Hippocampal formation (tissue), 2 donors: ENCODE data around the gene EPSTI1.
"Not testable (repeated sequence)": the region's sequence is repeated elsewhere in the genome, so short reads cannot be mapped to it uniquely, and the experiment has no call there.

Source experiments
- DNase-seq, 2 donors: peaks; one replicate each; lab custom pipeline; 2025; lab: John Stamatoyannopoulos, UW

Gene EPSTI1

DNA sequence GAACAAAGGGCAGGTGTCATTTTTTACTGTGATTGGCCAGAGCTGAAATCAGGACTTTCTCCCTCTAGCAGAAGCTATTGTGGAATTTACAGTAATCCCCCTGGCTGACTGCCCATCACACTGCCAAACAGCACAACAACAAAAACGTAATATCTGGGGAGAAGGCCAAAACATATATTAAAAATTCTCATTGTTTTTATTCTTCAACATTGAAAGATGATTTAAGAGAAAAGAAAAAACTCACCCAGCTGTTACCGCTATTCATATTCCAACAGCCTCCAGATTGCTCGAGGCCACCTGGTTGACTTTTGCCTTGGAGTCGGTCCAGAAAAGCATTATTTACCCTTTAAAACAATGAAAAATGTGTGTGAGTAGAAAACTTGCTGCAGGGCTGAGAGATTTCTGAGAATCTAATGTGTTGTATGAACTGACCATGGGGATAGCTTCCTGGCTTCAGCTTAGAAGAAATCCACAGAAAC is 97.2 kb downstream of the EPSTI1 start:
- DNase-seq: no peak

- DNase-seq: no peak
Observed at GRCh38 chr13:42893214-42893671, 98.8 kb downstream of the EPSTI1 start.

- DNase-seq: no peak
Observed at GRCh38 chr13:42892760-42893159, 99.3 kb downstream of the EPSTI1 start.

DNA sequence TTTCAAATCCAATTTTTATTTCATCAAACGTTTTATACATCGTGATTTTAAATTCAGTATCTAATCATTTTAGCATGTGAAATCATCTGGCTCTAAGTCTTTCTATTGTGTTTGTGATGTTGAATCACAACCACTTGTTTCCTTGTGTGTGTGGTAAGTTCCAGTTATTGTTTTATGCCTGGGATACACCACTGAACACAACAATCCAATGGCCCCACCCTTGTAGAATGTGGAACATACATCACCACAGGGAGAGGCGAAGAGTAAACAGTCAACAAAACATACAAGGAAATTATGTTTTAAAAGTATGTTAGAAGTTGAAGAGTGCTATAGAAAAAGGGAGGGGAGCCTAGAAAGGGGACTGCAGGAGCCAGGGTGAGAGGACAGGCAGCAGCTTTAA is 100.5 kb downstream of the EPSTI1 start:
- no peak for DNase-seq

DNA sequence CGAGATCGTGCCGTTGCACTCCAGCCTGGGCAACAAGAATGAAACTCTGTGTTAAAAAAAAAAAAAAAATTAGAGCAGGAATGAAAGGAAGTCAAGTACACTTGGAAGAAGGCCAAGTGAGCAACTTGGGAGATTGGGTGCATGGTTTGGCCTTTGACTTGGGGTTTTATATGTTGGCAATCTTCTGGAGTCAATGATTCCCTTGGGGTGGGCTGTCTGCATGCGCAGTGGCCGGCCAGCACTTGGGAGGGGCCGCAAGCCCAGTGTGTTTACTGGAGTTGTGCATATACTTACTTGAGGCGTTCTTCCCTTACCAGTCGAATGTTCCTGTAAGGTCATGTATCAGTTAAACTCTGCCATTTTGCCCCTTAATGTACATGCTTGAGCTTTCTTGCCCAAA is 106.7 kb downstream of the EPSTI1 start:
- no peak for DNase-seq

GRCh38 chr13:42883771-42884467 is 108.1 kb downstream of the EPSTI1 start:
- DNase-seq: no peak

DNA sequence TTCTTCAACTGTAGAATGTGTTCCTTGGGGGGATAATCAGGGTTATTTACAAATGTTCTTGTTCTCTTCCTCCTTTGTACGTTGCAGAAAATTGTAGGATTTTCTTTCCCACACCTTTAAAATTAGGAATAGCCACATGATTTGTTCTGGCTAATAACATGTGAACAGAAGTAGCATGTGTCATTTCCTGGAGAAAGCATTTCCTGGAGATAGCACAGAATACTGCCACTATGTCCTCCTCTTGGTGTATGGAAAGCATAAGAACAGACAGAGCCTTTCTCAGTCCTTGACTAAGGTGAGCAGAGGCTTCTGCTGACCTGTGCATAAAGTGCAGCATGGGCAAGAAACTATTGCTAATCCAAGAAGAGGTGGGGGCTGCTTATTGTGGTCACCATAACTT is 108.9 kb downstream of the EPSTI1 start:
- no peak for DNase-seq

GRCh38 chr13:42880056-42880605 is 111.9 kb downstream of the EPSTI1 start:
- no peak for DNase-seq

GRCh38 chr13:42878721-42879120 is 113.3 kb downstream of the EPSTI1 start:
- no peak for DNase-seq

- no peak for DNase-seq
Observed at GRCh38 chr13:42876887-42877545, 115.0 kb downstream of the EPSTI1 start.

- no peak for DNase-seq
Observed at GRCh38 chr13:42876270-42876714, 115.7 kb downstream of the EPSTI1 start.

DNA sequence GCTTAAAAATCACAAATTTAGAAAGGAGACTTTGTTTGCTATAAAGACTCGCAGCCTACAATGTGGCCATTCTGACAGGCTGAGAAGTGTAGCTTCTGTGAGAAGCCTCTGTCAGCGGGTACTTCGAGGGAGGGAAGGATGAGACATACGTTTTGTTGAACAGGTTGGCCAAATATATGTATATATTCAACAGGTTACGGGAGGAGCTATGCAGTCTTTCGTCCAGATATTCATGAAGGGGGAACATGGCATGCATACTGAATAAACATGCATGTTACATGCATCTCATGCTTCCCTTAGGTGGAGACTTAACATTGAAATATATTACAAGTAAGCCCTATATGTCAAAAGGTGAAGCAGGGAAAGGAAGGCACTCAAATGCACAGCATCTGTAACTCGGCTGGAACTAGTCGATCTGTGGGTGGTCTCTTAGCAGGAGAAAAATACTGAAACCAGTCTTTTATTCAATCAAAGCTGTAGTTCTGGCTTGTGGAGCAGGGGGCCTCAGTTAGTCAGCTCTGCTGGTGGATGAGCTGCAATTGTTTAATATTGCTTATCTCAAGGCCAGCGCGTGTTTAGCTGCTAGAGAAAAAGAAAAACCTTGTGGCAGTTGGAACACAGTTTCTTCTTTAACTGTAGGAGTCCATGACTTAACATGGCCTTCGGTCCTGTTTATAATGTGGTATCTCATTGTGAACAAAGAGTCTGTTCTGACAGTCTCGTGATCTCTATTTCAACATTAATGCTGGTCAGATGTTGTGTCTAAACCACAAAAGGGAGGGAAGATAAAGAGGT is 116.4 kb downstream of the EPSTI1 start:
- DNase-seq: no peak

- no peak for DNase-seq
Observed at GRCh38 chr13:42874221-42874620, 117.8 kb downstream of the EPSTI1 start.

DNA sequence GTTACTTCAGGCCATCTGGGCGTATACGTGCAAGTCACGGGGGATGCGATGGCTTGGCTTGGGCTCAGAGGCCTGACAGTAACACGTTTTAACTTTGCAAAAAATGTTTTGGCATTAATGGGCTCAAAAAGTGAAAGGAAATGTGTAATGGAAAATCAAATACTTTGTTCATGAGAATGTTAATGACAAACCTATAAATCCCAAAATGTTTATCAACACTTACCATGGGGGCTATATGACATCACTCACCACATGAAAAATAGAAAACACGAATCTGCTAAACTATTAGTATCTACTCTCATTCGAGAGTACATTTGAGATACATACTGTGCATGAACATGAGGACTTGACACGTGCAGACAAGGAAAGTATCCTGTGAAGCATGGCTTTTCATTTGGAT is 119.0 kb downstream of the EPSTI1 start:
- no peak for DNase-seq

GRCh38 chr13:42867232-42867631 is 124.8 kb downstream of the EPSTI1 start:
- no peak for DNase-seq

DNA sequence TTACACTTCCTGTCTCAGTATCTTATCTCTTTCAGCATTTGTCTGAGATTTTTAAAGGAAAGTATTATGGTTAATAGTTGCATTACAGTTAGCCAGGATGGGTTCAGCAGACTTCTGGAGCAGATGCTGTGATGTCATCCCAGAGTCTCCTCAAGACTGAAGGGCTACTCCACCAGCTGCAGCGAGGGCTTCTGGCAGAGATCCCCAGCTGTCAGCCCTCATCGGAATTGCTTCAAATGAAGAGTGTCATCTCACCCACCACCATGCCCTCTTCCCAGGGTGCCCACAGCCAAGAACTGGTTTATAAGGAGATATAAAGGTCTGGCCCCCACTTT is 126.3 kb downstream of the EPSTI1 start:
- DNase-seq: no peak

GRCh38 chr13:42864952-42865767 is 126.9 kb downstream of the EPSTI1 start:
- DNase-seq: no peak

DNA sequence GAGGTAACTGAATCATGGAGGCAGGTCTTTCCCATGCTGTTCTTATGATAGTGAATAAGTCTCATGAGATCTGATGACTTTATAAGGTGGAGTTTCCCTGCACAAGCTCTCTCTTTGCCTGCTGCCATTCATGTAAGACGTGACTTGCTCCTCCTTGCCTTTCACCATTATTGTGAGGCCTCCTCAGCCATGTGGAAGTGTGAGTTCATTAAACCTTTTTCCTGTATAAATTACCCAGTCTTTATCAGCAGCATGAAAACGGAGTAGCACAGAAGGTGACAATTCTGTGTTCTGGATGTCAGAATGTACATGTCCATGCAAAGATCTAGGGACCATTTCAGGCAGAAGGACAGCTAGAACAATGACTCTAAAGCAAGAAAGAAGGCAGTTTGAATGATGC is 129.7 kb downstream of the EPSTI1 start:
- not testable (repeated sequence) for DNase-seq

DNA sequence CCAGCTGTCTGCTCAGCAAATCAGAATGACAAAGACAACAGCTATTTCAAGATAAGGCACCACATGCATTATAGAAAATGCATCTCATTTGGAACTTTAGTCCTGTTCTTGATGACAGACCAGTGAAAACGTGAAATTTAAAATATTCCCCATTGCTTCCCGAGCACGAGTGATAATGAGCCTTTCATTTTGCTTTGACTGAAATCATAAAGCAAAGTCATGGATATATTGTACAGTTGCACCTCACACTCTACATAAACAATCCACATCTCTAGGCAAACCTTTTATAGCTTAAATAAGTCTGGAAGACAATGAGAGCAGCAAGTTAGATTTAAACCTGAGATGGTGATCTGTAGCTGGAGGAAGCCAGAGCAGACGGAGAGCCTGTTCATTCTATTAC is 131.6 kb downstream of the EPSTI1 start:
- no peak for DNase-seq

- DNase-seq: no peak
Observed at GRCh38 chr13:42859760-42860159, 132.3 kb downstream of the EPSTI1 start.

DNA sequence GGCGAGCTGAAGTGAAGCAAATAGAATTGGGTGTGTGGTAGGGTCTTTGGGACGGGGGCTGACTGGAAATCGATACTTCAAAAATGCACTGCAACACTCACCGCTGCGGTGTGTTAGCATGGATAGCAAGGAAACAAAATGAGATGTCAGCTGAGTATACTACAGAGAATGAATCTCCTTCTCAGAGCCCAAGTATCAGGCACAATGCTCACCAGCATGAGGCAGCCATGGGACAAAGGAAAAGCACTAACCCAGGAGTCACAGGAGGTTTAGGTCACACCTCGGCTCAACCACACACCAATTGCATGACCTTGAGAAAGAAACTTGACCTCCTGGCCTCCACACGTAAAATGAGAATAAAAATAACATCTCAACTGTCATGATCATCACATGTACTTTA is 136.6 kb downstream of the EPSTI1 start:
- no peak for DNase-seq

GRCh38 chr13:42852136-42852535 is 139.9 kb downstream of the EPSTI1 start:
- DNase-seq: no peak
